CD4-positive, alpha-beta T cell (primary cell): Measurements from ENCODE around the gene EIF4A2. TPM values are rescaled to one million over a fixed set of nuclear protein-coding genes. Genes with fewer than 3 reads are reported as not detected.

Experiments
- ATAC-seq: fragments of 200-7000 bp; cut with Tn5 transposase; one replicate; pipeline ENCODE4 v1.10.0; 2022; ENCODE audit warnings: mild to moderate bottlenecking; ENCODE audit not compliant: poor library complexity
- CTCF ChIA-PET: fragments of 350-600 bp; sonication (Branson Sonifier 250); formaldehyde crosslinking; loops from one replicate; lab custom pipeline; 2021; ENCODE audit warnings: antibody characterized with exemption, inconsistent platforms; lab: Charles Lee
- POLR2A ChIA-PET: fragments of 350-600 bp; sonication (Branson Sonifier 250); formaldehyde crosslinking; loops from one replicate; lab custom pipeline; 2021; ENCODE audit warnings: antibody characterized with exemption, inconsistent platforms; lab: Charles Lee
- DNase-seq, 14 experiments: peaks; one replicate each; pipeline ENCODE4 v3.0.0-alpha.2; 2013 to 2020; ENCODE audit warnings: mixed read lengths in 2 of 14
- H3K27ac ChIP-seq, 2 donors: one replicate each; pipeline versions ENCODE4 v1.5.1 to v1.7.0; 2013; ENCODE audit warnings: low read length in 2 of 2, low read depth in 1 of 2, mild to moderate bottlenecking in 1 of 2
- H3K27me3 ChIP-seq, 2 experiments: 1 replicate in 1 of 2; 2 replicates in 1 of 2; pipeline versions ENCODE4 v1.6.1 to v1.7.0; 2013; ENCODE audit warnings: low read length in 2 of 2, control low read depth in 1 of 2, mild to moderate bottlenecking in 1 of 2, moderate library complexity in 1 of 2; ENCODE audit not compliant: insufficient read depth in 2 of 2, control insufficient read depth in 1 of 2
- H3K36me3 ChIP-seq: one replicate; pipeline ENCODE4 v1.6.1; 2013; ENCODE audit warnings: low read length, control low read depth; ENCODE audit not compliant: insufficient read depth
- H3K4me1 ChIP-seq: one replicate; pipeline ENCODE4 v1.6.1; 2013; ENCODE audit warnings: low read length, control low read depth; ENCODE audit not compliant: insufficient read depth
- H3K4me3 ChIP-seq: one replicate; pipeline ENCODE4 v1.5.1; 2013; ENCODE audit warnings: mild to moderate bottlenecking, low read length, moderate library complexity
- H3K9me3 ChIP-seq, 2 experiments: 1 replicate in 1 of 2; 2 replicates in 1 of 2; pipeline versions ENCODE4 v1.6.1 to v1.7.0; 2013; ENCODE audit warnings: low read length in 2 of 2, mild to moderate bottlenecking in 2 of 2, control low read depth in 1 of 2, moderate library complexity in 1 of 2; ENCODE audit not compliant: control insufficient read depth in 1 of 2, insufficient read depth in 1 of 2
- H3K27ac Mint-ChIP-seq: one replicate; pipeline ENCODE4 v1.8.0; 2020; ENCODE audit warnings: mixed read lengths
- H3K27me3 Mint-ChIP-seq: one replicate; pipeline ENCODE4 v1.8.0; 2021; ENCODE audit warnings: mixed read lengths
- H3K36me3 Mint-ChIP-seq: one replicate; pipeline ENCODE4 v1.8.0; 2021; ENCODE audit warnings: low read depth, mixed read lengths
- H3K4me1 Mint-ChIP-seq: one replicate; pipeline ENCODE4 v1.8.0; 2021; ENCODE audit warnings: low read depth, mixed read lengths
- H3K4me3 Mint-ChIP-seq: one replicate; pipeline ENCODE4 v1.8.0; 2020; ENCODE audit warnings: mild to moderate bottlenecking, mixed read lengths
- H3K9me3 Mint-ChIP-seq: one replicate; pipeline ENCODE4 v1.8.0; 2020; ENCODE audit warnings: mixed read lengths
- intact Hi-C, 2 experiments: fragments of 100-400 bp; cut with DNase I in 1 of 2; cut with micrococcal nuclease in 1 of 2; formaldehyde crosslinking; loops; one replicate each; pipeline versions ENCODE4 v1.15.1 to v1.9.0; 2023 to 2025; cut with DNase I, micrococcal nuclease
- total RNA-seq, 174 experiments: library from RNA in 2 of 174; stranded (reverse) in 2 of 174; gene quantifications; one replicate each; pipeline ENCODE4 v1.2.3 and lab custom pipeline; 2021 to 2026
- TF ChIP-seq, protein P1 (sequence below): fragments of 200-600 bp; IDR thresholded peaks from one replicate; pipeline ENCODE4 v1.8.0; 2022; ENCODE audit warnings: antibody characterized with exemption, mild to moderate bottlenecking

Gene EIF4A2
- total RNA-seq, 2 experiments from 2014 or later = 1,039 to 1,046 TPM

DNA sequence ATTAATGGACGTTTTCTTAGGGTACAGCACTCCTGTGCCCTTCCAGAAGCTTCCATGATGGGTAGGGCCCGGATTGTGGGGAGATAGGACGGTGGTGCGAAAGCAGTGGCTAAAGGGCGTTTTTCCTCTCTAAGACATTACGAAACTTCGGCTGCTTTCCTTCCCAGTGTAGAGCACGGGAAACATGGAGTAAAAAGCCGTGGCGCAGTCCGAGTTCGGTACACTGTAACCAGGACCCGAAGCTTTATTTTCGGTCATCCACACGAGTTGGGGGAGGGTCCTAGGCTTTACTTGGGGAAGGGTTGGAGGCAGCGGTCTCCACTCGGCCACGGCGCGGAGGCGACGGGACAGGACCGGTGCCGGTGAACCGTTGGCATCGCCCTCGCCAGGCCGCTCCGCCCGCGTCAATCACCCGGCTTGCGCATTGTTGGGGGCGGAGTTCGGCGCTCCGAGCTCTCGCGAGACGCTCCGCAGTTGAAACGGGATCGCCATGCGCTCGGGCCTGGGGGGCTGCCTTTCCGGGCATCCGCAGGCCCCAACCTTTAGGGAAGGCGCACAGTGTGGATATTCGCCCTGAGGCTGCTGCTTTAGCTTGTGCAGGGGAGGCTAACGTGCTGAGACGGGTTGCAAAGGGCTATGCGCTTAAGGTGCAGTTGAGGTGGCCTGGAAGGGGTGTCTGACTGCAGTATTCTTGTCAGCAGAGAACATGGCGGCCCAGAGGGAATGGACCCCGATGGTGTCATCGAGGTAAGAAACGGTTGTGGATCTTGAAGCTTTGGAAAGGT, 546 bp downstream of the EIF4A2 start:
- Mint-ChIP-seq H3K4me1 (peaks cover 66% of the 10 kb centered on the region), H3K36me3 (peaks cover 67% of the 10 kb centered on the region), H3K27ac (peak overlapping the region; percentile 96), H3K27me3 (peaks cover 5% of the 10 kb centered on the region), H3K9me3 (no peaks in the 10 kb centered on the region), H3K4me3 (peak overlapping the region; percentile 95)
- ChIA-PET POLR2A (interaction anchor here (0.6 to 3.7 kb wide), 51 partner anchors 8 to 1198 kb away, joined by 3 to 164 read pairs (median 6); partner anchors contain the start of genes BCL6, DNAJB11, RFC4 and RPL39L), CTCF (interaction anchor here (0.6 to 1.8 kb wide), 6 partner anchors 14 to 841 kb away, joined by 3 to 5 read pairs (median 3); no protein-coding TSS in a partner anchor)
- peak overlapping the region; percentile 96 to 99 for H3K27ac ChIP-seq
- no peaks in the 10 kb centered on the region for H3K27me3 ChIP-seq
- DNase-seq (peak; percentile 73 to 91 (median 78)), ATAC-seq (peak; percentile 71)
- peaks cover 37% of the 10 kb centered on the region for H3K4me1 ChIP-seq
- peaks cover 49% of the 10 kb centered on the region for H3K36me3 ChIP-seq
- peak overlapping the region; percentile 92 for H3K4me3 ChIP-seq
- intact Hi-C loops = loop anchor here (1.0 to 5.0 kb wide), 5 partner anchors 22 to 847 kb away; partner anchors contain the start of genes DNAJB11 (in 2 of the 2), RFC4 (in 1 of the 2), RPL39L (in 1 of the 2) and TRA2B (in 1 of the 2)
- TF ChIP-seq, protein P1, sequence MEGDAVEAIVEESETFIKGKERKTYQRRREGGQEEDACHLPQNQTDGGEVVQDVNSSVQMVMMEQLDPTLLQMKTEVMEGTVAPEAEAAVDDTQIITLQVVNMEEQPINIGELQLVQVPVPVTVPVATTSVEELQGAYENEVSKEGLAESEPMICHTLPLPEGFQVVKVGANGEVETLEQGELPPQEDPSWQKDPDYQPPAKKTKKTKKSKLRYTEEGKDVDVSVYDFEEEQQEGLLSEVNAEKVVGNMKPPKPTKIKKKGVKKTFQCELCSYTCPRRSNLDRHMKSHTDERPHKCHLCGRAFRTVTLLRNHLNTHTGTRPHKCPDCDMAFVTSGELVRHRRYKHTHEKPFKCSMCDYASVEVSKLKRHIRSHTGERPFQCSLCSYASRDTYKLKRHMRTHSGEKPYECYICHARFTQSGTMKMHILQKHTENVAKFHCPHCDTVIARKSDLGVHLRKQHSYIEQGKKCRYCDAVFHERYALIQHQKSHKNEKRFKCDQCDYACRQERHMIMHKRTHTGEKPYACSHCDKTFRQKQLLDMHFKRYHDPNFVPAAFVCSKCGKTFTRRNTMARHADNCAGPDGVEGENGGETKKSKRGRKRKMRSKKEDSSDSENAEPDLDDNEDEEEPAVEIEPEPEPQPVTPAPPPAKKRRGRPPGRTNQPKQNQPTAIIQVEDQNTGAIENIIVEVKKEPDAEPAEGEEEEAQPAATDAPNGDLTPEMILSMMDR = no peak
- no peaks in the 10 kb centered on the region for H3K9me3 ChIP-seq

DNA sequence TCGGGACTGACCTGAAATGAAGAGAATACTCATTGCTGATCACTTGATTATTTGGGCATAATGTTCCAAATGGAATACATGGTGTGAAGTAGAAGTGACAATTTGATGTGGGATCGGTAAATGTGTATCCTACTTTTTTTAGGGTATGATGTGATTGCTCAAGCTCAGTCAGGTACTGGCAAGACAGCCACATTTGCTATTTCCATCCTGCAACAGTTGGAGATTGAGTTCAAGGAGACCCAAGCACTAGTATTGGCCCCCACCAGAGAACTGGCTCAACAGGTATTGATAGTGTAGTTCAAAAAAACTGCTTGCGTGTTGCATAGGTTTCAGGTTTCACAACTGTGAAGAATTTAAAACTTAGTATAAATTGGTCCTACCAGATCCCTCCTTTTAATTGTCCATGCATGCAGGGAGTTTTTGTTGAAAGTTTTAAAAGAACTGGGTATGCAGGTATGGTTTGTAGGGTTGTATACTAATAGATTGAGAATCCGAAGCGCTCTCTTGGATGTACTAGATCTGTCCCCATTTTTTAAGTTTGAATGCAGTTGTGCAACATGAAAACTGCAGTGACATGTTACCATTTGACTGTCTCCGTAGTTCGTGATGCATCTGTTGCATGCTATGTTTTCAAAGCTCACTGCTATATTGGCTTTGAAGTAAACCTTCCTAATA, 1.6 kb downstream of the EIF4A2 start:
- intact Hi-C loops = loop anchor here (1.0 to 5.0 kb wide), 4 partner anchors 21 to 848 kb away; partner anchors contain the start of genes TRA2B (in 2 of the 2), RFC4 (in 1 of the 2) and RPL39L (in 1 of the 2)
- Mint-ChIP-seq H3K27me3 (peaks cover 5% of the 10 kb centered on the region), H3K4me3 (peak overlapping the region; percentile 95), H3K9me3 (no peaks in the 10 kb centered on the region), H3K36me3 (peaks cover 77% of the 10 kb centered on the region), H3K4me1 (peaks cover 74% of the 10 kb centered on the region), H3K27ac (peak overlapping the region; percentile 96)
- no peaks in the 10 kb centered on the region for H3K27me3 ChIP-seq
- H3K27ac ChIP-seq = peak overlapping the region; percentile 96 to 99
- TF ChIP-seq, protein P1 = no peak
- no peaks in the 10 kb centered on the region for H3K9me3 ChIP-seq
- H3K4me1 ChIP-seq = peaks cover 37% of the 10 kb centered on the region
- H3K4me3 ChIP-seq = peak overlapping the region; percentile 92
- peak in 1 of 14 experiments; percentile 12 for DNase-seq
- POLR2A ChIA-PET = interaction anchor here (0.8 to 3.7 kb wide), 17 partner anchors 13 to 1198 kb away, joined by 3 to 164 read pairs (median 12); partner anchors contain the start of genes DNAJB11, RFC4, SENP2 and TRA2B
- CTCF ChIA-PET = interaction anchor here (1.1 kb wide), 1 partner anchor 13 kb away, joined by 3 read pairs; no protein-coding TSS in a partner anchor
- H3K36me3 ChIP-seq = peaks cover 60% of the 10 kb centered on the region
- ATAC-seq = no peak

DNA sequence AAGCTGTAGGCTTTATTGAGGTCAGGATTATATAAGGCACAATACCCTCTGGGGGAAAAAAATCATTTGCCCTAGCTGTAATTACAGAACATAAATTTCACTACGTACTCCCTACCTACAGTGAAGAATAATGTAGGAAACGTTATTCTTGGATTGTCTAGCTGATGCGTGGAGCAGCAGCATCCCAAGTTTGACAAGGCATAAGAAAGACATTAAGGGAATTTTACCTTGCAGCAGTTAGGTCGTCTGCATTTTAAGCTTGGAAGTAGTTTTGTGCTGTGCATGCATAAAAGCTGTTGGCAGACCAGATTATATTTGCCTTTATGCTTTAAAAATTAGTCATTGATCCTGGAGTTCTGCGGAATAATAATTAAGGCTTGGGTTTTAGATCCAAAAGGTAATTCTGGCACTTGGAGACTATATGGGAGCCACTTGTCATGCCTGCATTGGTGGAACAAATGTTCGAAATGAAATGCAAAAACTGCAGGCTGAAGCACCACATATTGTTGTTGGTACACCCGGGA, 2.2 kb downstream of the EIF4A2 start:
- peak overlapping the region; percentile 92 for H3K4me3 ChIP-seq
- no peaks in the 10 kb centered on the region for H3K9me3 ChIP-seq
- Mint-ChIP-seq H3K27ac (peak overlapping the region; percentile 96), H3K4me1 (peaks cover 79% of the 10 kb centered on the region), H3K27me3 (peaks cover 5% of the 10 kb centered on the region), H3K36me3 (peaks cover 83% of the 10 kb centered on the region), H3K4me3 (peak overlapping the region; percentile 95), H3K9me3 (no peaks in the 10 kb centered on the region)
- no peak for DNase-seq
- no peak for ATAC-seq
- H3K4me1 ChIP-seq = peaks cover 37% of the 10 kb centered on the region
- H3K27ac ChIP-seq = peak overlapping the region in 1 of 2 donors; percentile 47
- H3K36me3 ChIP-seq = peaks cover 66% of the 10 kb centered on the region
- POLR2A ChIA-PET = interaction anchor here (0.8 to 3.7 kb wide), 8 partner anchors 13 to 1199 kb away, joined by 3 to 112 read pairs (median 27); partner anchors contain the start of genes DNAJB11, RFC4 and SENP2
- H3K27me3 ChIP-seq = no peaks in the 10 kb centered on the region
- intact Hi-C loops = loop anchor here in 1 of 2 experiments (5.0 kb wide), 1 partner anchor 848 kb away; the partner anchor contains the start of gene TRA2B
- CTCF ChIA-PET = no interaction called here
- TF ChIP-seq, protein P1 = no peak
